Stimulated activated CD4-positive, alpha-beta T cell treated with anti-CD3 and anti-CD28 coated beads, TNF-alpha, amount 100 ng/mL, for 1 hour (primary cell): ENCODE data around the gene NSMCE4A.
"Not testable (repeated sequence)": the region's sequence is repeated elsewhere in the genome, so short reads cannot be mapped to it uniquely, and the experiment has no call there.

Experiments used
- DNase-seq, 3 donors: peaks; one replicate each; pipeline ENCODE4 v3.0.0-alpha.2; 2020; ENCODE audit warnings: low read depth in 3 of 3, low spot score in 1 of 3

NSMCE4A gene

GRCh38 chr10:121990015-121990677 is 15.1 kb upstream of the NSMCE4A start:
- DNase-seq: no peak

GRCh38 chr10:121988361-121989324 is 13.6 kb upstream of the NSMCE4A start, which contains the start of gene TACC2:
TACC2 (plus strand) TSS chr10:121989163; CDS start chr10:122021982, 32,819 bp downstream.
- DNase-seq: no peak

- no peak for DNase-seq
Observed at GRCh38 chr10:121984463-121984862, 9.4 kb upstream of the NSMCE4A start.

GRCh38 chr10:121983852-121984251 is 8.8 kb upstream of the NSMCE4A start:
- DNase-seq: no peak

- no peak for DNase-seq
Observed at GRCh38 chr10:121981346-121981745, 6.3 kb upstream of the NSMCE4A start.

GRCh38 chr10:121978511-121978910 is 3.5 kb upstream of the NSMCE4A start:
- DNase-seq: no peak

- no peak for DNase-seq
Observed at GRCh38 chr10:121976607-121977006, 1.6 kb upstream of the NSMCE4A start.

- DNase-seq: no peak
Observed at GRCh38 chr10:121975295-121976086, 474 bp upstream of the NSMCE4A start.

- DNase-seq: no peak
Observed at GRCh38 chr10:121974019-121974534, 940 bp downstream of the NSMCE4A start.

- not testable (repeated sequence) for DNase-seq
Observed at GRCh38 chr10:121969086-121969485, 5.9 kb downstream of the NSMCE4A start.

GRCh38 chr10:121965996-121966395 is 9.0 kb downstream of the NSMCE4A start:
- DNase-seq: no peak

- no peak for DNase-seq
Observed at GRCh38 chr10:121961456-121961855, 13.6 kb downstream of the NSMCE4A start.

GRCh38 chr10:121959671-121960070 is 15.3 kb downstream of the NSMCE4A start:
- no peak for DNase-seq

- no peak for DNase-seq
Observed at GRCh38 chr10:121956111-121957061, 18.6 kb downstream of the NSMCE4A start.

- DNase-seq: no peak
Observed at GRCh38 chr10:121952226-121952625, 22.8 kb downstream of the NSMCE4A start.

GRCh38 chr10:121949451-121949850 is 25.6 kb downstream of the NSMCE4A start:
- no peak for DNase-seq

GRCh38 chr10:121949049-121949448 is 26.0 kb downstream of the NSMCE4A start:
- DNase-seq: no peak

- no peak for DNase-seq
Observed at GRCh38 chr10:121947343-121948330, 27.4 kb downstream of the NSMCE4A start.
